CD14-positive monocyte (primary cell): Measurements from ENCODE around the gene ABCC4. TPM values are rescaled to one million over a fixed set of nuclear protein-coding genes. Genes with fewer than 3 reads are reported as not detected.

Source experiments
- DNase-seq, 3 donors: peaks; one replicate each; pipeline ENCODE4 v3.0.0-alpha.2; 2011 to 2022
- H2AFZ ChIP-seq: 2 replicates; pipeline ENCODE4 v1.6.0; 2012; ENCODE audit warnings: mild to moderate bottlenecking, low read depth, low read length, inconsistent platforms; ENCODE audit not compliant: insufficient read depth, poor library complexity, severe bottlenecking
- H3K27ac ChIP-seq, 2 donors: 1 replicate in 1 of 2; 2 replicates in 1 of 2; pipeline ENCODE4 v1.5.1; 2012 to 2013; ENCODE audit warnings: low read length in 2 of 2, control low read depth in 1 of 2, inconsistent platforms in 1 of 2, low read depth in 1 of 2, mild to moderate bottlenecking in 1 of 2
- H3K27me3 ChIP-seq, 2 donors: one replicate each; pipeline versions ENCODE4 v1.6.0 to v1.6.1; 2011 to 2013; ENCODE audit warnings: low read length in 2 of 2; ENCODE audit not compliant: control insufficient read depth in 2 of 2, insufficient read depth in 2 of 2
- H3K36me3 ChIP-seq, 2 donors: replicated peaks in 1 of 2; 1 replicate in 1 of 2; 2 replicates in 1 of 2; pipeline versions ENCODE4 v1.5.1 to v1.6.1; 2012 to 2013; ENCODE audit warnings: low read length in 2 of 2, control low read depth in 1 of 2, inconsistent platforms in 1 of 2, mild to moderate bottlenecking in 1 of 2; ENCODE audit not compliant: insufficient read depth in 2 of 2, control insufficient read depth in 1 of 2
- H3K4me1 ChIP-seq, 2 donors: 1 replicate in 1 of 2; 2 replicates in 1 of 2; pipeline versions ENCODE4 v1.5.1 to v1.6.1; 2012 to 2013; ENCODE audit warnings: low read length in 2 of 2, control low read depth in 1 of 2, inconsistent platforms in 1 of 2, mild to moderate bottlenecking in 1 of 2, moderate library complexity in 1 of 2; ENCODE audit not compliant: insufficient read depth in 2 of 2, control insufficient read depth in 1 of 2
- H3K4me2 ChIP-seq: replicated peaks from 2 replicates; pipeline ENCODE3; 2012; ENCODE audit warnings: low read length, moderate library complexity, mild to moderate bottlenecking; ENCODE audit not compliant: poor library complexity, severe bottlenecking; ENCODE audit errors: extremely low read depth
- H3K4me3 ChIP-seq, 3 experiments: fragments of 200-600 bp in 1 of 3; sonication (generic) in 1 of 3; replicated peaks in 1 of 3; 1 replicate in 2 of 3; 2 replicates in 1 of 3; pipeline ENCODE4 v1.5.1; 2011 to 2013; ENCODE audit warnings: low read length in 3 of 3, mild to moderate bottlenecking in 3 of 3, control low read depth in 2 of 3, low read depth in 2 of 3, inconsistent platforms in 1 of 3, moderate library complexity in 1 of 3
- H3K79me2 ChIP-seq: 2 replicates; pipeline ENCODE4 v1.6.0; 2012; ENCODE audit warnings: mild to moderate bottlenecking, control low read depth, inconsistent platforms, low read length, moderate library complexity; ENCODE audit not compliant: insufficient read depth
- H3K9ac ChIP-seq: 2 replicates; pipeline ENCODE4 v1.6.0; 2017; ENCODE audit warnings: low read length, mild to moderate bottlenecking; ENCODE audit not compliant: insufficient read depth, poor library complexity, severe bottlenecking
- H3K9me3 ChIP-seq, 2 donors: replicated peaks in 1 of 2; 1 replicate in 1 of 2; 2 replicates in 1 of 2; pipeline versions ENCODE4 v1.5.1 to v1.6.1; 2012 to 2013; ENCODE audit warnings: low read length in 2 of 2, control low read depth in 1 of 2; ENCODE audit not compliant: control insufficient read depth in 1 of 2, insufficient read depth in 1 of 2
- H4K20me1 ChIP-seq: 2 replicates; pipeline ENCODE4 v1.6.0; 2012; ENCODE audit warnings: mild to moderate bottlenecking, low read length, control low read depth, moderate library complexity; ENCODE audit not compliant: insufficient read depth
- H3K27ac Mint-ChIP-seq, 7 donors: one replicate each; pipeline ENCODE4 v1.8.0; 2020; ENCODE audit warnings: mild to moderate bottlenecking in 7 of 7, mixed read lengths in 7 of 7, moderate library complexity in 6 of 7, inconsistent platforms in 2 of 7
- H3K27me3 Mint-ChIP-seq, 3 donors: one replicate each; pipeline ENCODE4 v1.8.0; 2021 to 2022; ENCODE audit warnings: low read depth in 3 of 3, mild to moderate bottlenecking in 3 of 3, mixed read lengths in 3 of 3, moderate library complexity in 3 of 3, inconsistent platforms in 1 of 3
- H3K36me3 Mint-ChIP-seq, 2 donors: one replicate each; pipeline ENCODE4 v1.8.0; 2020; ENCODE audit warnings: mixed read lengths in 2 of 2, inconsistent platforms in 1 of 2, mild to moderate bottlenecking in 1 of 2
- H3K4me1 Mint-ChIP-seq: one replicate; pipeline ENCODE4 v1.8.0; 2020; ENCODE audit warnings: mild to moderate bottlenecking, mixed read lengths
- H3K4me3 Mint-ChIP-seq, 2 donors: one replicate each; pipeline ENCODE4 v1.8.0; 2020; ENCODE audit warnings: mild to moderate bottlenecking in 2 of 2, mixed read lengths in 2 of 2, moderate library complexity in 1 of 2
- H3K9me3 Mint-ChIP-seq, 7 donors: one replicate each; pipeline ENCODE4 v1.8.0; 2020 to 2022; ENCODE audit warnings: mixed read lengths in 7 of 7, mild to moderate bottlenecking in 6 of 7, moderate library complexity in 6 of 7, inconsistent platforms in 2 of 7
- CTCF ChIP-seq: fragments of 200-600 bp; IDR thresholded peaks from one replicate; pipeline ENCODE4 v1.8.0; 2022; ENCODE audit warnings: antibody characterized with exemption, mild to moderate bottlenecking
- WGBS: methylation state at CpG from one replicate; pipeline ENCODE4 v1.1.5; 2013; ENCODE audit warnings: missing lambda C conversion rate; ENCODE audit not compliant: insufficient coverage; 5-methylcytosine and 5-hydroxymethylcytosine counted together
- intact Hi-C, 2 donors: fragments of 100-400 bp; cut with micrococcal nuclease; formaldehyde crosslinking; loops; one replicate each; pipeline versions ENCODE4 v1.15.0 to v1.15.1; 2023
- polyA plus RNA-seq, 3 donors: library from polyadenylated mRNA; depleted of rRNA in 1 of 3; unstranded in 2 of 3; stranded (reverse) in 1 of 3; fragments of 300-500 nt in 2 of 3; fragments of >200 nt in 1 of 3; fragmentation: Illumina TruSeq in 2 of 3; gene quantifications; 1 replicate in 2 of 3; 2 replicates in 1 of 3; pipeline ENCODE4 v1.2.3, GENCODE V29; 2012 to 2021

Gene ABCC4
- polyA plus RNA-seq, 3 donors = 0.96 to 2.5 (median 1.7) TPM

GRCh38 chr13:95328386-95328785 is 27.1 kb upstream of the ABCC4 start:
- 100% methylated on average over 2 of the region's 5 CpGs for WGBS
- H4K20me1 ChIP-seq = no peaks in the 10 kb centered on the region
- H3K36me3 ChIP-seq = no peaks in the 10 kb centered on the region
- Mint-ChIP-seq H3K36me3 (no peaks in the 10 kb centered on the region), H3K4me3 (no peak overlapping the region), H3K27ac (no peak overlapping the region), H3K4me1 (no peaks in the 10 kb centered on the region), H3K9me3 (peaks cover 0 to 1% (median 0%) of the 10 kb centered on the region in 7 donors), H3K27me3 (peaks cover 2 to 8% (median 5%) of the 10 kb centered on the region in 3 donors)
- no peak overlapping the region for H2AFZ ChIP-seq
- intact Hi-C loops = no loop called here
- no peak for TF ChIP-seq CTCF
- no peak overlapping the region for H3K27ac ChIP-seq
- no peaks in the 10 kb centered on the region for H3K9me3 ChIP-seq
- H3K4me2 ChIP-seq = no peak overlapping the region
- no peaks in the 10 kb centered on the region for H3K27me3 ChIP-seq
- H3K4me1 ChIP-seq = no peaks in the 10 kb centered on the region
- no peaks in the 10 kb centered on the region for H3K79me2 ChIP-seq
- H3K9ac ChIP-seq = no peak overlapping the region
- DNase-seq = no peak
- no peak overlapping the region for H3K4me3 ChIP-seq

- Mint-ChIP-seq H3K27me3 (peaks cover 2 to 8% (median 5%) of the 10 kb centered on the region in 3 donors), H3K4me3 (no peak overlapping the region), H3K4me1 (no peaks in the 10 kb centered on the region), H3K9me3 (peaks cover 0 to 1% (median 0%) of the 10 kb centered on the region in 7 donors), H3K27ac (no peak overlapping the region), H3K36me3 (no peaks in the 10 kb centered on the region)
- H4K20me1 ChIP-seq = no peaks in the 10 kb centered on the region
- H3K27ac ChIP-seq = no peak overlapping the region
- no peak for TF ChIP-seq CTCF
- no peaks in the 10 kb centered on the region for H3K36me3 ChIP-seq
- no peak overlapping the region for H2AFZ ChIP-seq
- no peak overlapping the region for H3K4me3 ChIP-seq
- WGBS = 98% methylated on average over 6 of the region's 10 CpGs
- intact Hi-C loops = no loop called here
- DNase-seq = no peak
- no peaks in the 10 kb centered on the region for H3K4me1 ChIP-seq
- no peak overlapping the region for H3K9ac ChIP-seq
- H3K9me3 ChIP-seq = no peaks in the 10 kb centered on the region
- H3K27me3 ChIP-seq = no peaks in the 10 kb centered on the region
- no peaks in the 10 kb centered on the region for H3K79me2 ChIP-seq
- no peak overlapping the region for H3K4me2 ChIP-seq
These were observed 25.9 kb upstream of the ABCC4 start for GRCh38 chr13:95327190-95327589.
